OCI-LY1 (cell line): ENCODE results near the gene BMP6.
"Not testable (repeated sequence)": the region's sequence is repeated elsewhere in the genome, so short reads cannot be mapped to it uniquely, and the experiment has no call there.

ENCODE experiments used
- H2AFZ ChIP-seq: fragments of 200-600 bp; sonication (generic), shearing (Covaris generic); 2 replicates; pipeline ENCODE4 v1.6.0; 2014; ENCODE audit warnings: antibody characterized with exemption, mild to moderate bottlenecking, low read length
- H3F3A ChIP-seq: fragments of 200-600 bp; sonication (generic), shearing (Covaris generic); 2 replicates; pipeline ENCODE4 v1.6.0; 2014; ENCODE audit warnings: mild to moderate bottlenecking, antibody characterized with exemption, low read length, moderate library complexity; ENCODE audit not compliant: insufficient read depth
- H3K27ac ChIP-seq: fragments of 200-600 bp; sonication (generic); 2 replicates; pipeline ENCODE4 v1.5.1; 2014; ENCODE audit warnings: low read length, mixed run types, mild to moderate bottlenecking, low read depth; ENCODE audit not compliant: poor library complexity, severe bottlenecking
- H3K27me3 ChIP-seq: fragments of 200-600 bp; sonication (generic); 2 replicates; pipeline ENCODE4 v1.6.0; 2014; ENCODE audit warnings: antibody characterized with exemption, mild to moderate bottlenecking, low read length, moderate library complexity; ENCODE audit not compliant: insufficient read depth
- H3K36me3 ChIP-seq: fragments of 200-600 bp; sonication (generic); 2 replicates; pipeline ENCODE4 v1.6.1; 2014; ENCODE audit warnings: mild to moderate bottlenecking, antibody characterized with exemption, low read length, moderate library complexity, mixed read lengths; ENCODE audit not compliant: insufficient read depth
- H3K4me1 ChIP-seq: fragments of 200-600 bp; sonication (generic); 2 replicates; pipeline ENCODE4 v1.5.1; 2014; ENCODE audit warnings: mild to moderate bottlenecking, low read length, moderate library complexity; ENCODE audit not compliant: insufficient read depth, severe bottlenecking
- H3K4me2 ChIP-seq: fragments of 200-600 bp; sonication (generic), shearing (Covaris generic); 2 replicates; pipeline ENCODE4 v1.6.1; 2014; ENCODE audit warnings: low read length
- H3K4me3 ChIP-seq: fragments of 200-600 bp; sonication (generic); 2 replicates; pipeline ENCODE4 v1.5.1; 2014; ENCODE audit warnings: low read length, low read depth, mild to moderate bottlenecking, mixed read lengths; ENCODE audit not compliant: poor library complexity, severe bottlenecking
- H3K79me2 ChIP-seq: fragments of 200-600 bp; shearing (Covaris generic); 2 replicates; pipeline ENCODE4 v1.6.1; 2016; ENCODE audit warnings: mixed run types, low read length, mixed read lengths; ENCODE audit not compliant: insufficient read depth
- H3K9ac ChIP-seq: fragments of 200-600 bp; sonication (generic), shearing (Covaris generic); 2 replicates; pipeline ENCODE4 v1.6.1; 2014; ENCODE audit warnings: mild to moderate bottlenecking, low read length, mixed read lengths
- H3K9me2 ChIP-seq: fragments of 200-600 bp; sonication (generic), shearing (Covaris generic); 2 replicates; pipeline ENCODE4 v1.6.1; 2014; ENCODE audit warnings: low read depth, mild to moderate bottlenecking, low read length, mixed read lengths
- H3K9me3 ChIP-seq: fragments of 200-600 bp; shearing (Covaris generic); 2 replicates; pipeline ENCODE4 v1.6.1; 2014; ENCODE audit warnings: low read length, mixed read lengths
- H4K20me1 ChIP-seq: fragments of 200-600 bp; sonication (generic), shearing (Covaris generic); 2 replicates; pipeline ENCODE4 v1.6.0; 2016; ENCODE audit warnings: mild to moderate bottlenecking, low read length; ENCODE audit not compliant: insufficient read depth
- EZH2 ChIP-seq: fragments of 200-600 bp; sonication (generic), shearing (Covaris generic); IDR thresholded peaks from 2 replicates; pipeline ENCODE4 v1.8.0; 2017; ENCODE audit warnings: borderline replicate concordance, mixed run types, mild to moderate bottlenecking, antibody characterized with exemption, low read length, moderate library complexity, mixed read lengths
- TF ChIP-seq, protein P1 (sequence below): fragments of 200-600 bp; sonication (generic), shearing (Covaris generic); IDR thresholded peaks from 2 replicates; pipeline ENCODE4 v1.5.1; 2017; ENCODE audit warnings: mild to moderate bottlenecking, antibody characterized with exemption, low read length, moderate library complexity, mixed read lengths

The BMP6 gene

DNA sequence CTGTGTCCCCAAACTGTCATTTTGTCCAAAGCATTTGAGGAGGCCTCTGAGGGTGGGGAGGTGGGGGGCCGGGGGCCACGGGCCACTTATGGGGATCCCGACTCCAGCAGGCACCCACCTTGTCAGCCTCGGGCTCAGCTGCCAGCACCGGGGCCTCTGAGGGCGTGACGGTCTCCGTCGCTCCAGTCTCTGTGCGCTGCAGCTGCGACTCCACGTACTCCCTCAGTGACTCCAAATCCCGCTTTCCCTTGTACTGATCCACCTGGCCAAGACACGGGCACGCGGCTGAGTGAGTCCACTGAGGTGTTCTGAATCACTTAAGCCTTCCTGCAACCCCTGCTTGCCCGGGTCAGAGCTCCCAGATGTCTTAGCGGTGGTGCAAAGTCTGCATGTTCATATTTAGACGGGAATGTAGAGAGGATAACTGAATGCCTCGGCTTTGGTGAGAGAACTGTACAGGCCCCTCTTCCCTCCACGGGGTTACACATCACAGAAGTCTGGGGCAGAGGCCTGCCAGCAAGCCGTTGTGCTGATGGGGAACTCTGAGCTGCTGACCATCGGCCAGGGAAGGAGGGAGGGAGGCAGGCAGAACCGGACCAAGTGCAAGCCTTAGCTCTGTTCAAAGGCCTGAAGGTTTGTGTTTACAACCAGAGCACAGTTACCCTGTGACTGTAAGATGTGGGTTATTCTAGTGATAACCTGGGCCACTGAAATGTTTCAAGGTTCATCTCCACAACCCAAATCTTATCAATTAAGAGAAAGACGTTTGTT is 162.9 kb downstream of the BMP6 start:
- Histone ChIP-seq H3K27ac (no peak overlapping the region), H3F3A (no peaks in the 10 kb centered on the region), H3K4me1 (no peaks in the 10 kb centered on the region), H3K4me3 (no peak overlapping the region), H3K27me3 (no peaks in the 10 kb centered on the region), H4K20me1 (no peaks in the 10 kb centered on the region), H2AFZ (no peak overlapping the region), H3K36me3 (peaks cover 93% of the 10 kb centered on the region), H3K9ac (no peak overlapping the region), H3K9me3 (no peaks in the 10 kb centered on the region), H3K9me2 (no peaks in the 10 kb centered on the region), H3K79me2 (no peaks in the 10 kb centered on the region), H3K4me2 (no peak overlapping the region)
- no peak for TF ChIP-seq EZH2
- TF ChIP-seq, protein P1, sequence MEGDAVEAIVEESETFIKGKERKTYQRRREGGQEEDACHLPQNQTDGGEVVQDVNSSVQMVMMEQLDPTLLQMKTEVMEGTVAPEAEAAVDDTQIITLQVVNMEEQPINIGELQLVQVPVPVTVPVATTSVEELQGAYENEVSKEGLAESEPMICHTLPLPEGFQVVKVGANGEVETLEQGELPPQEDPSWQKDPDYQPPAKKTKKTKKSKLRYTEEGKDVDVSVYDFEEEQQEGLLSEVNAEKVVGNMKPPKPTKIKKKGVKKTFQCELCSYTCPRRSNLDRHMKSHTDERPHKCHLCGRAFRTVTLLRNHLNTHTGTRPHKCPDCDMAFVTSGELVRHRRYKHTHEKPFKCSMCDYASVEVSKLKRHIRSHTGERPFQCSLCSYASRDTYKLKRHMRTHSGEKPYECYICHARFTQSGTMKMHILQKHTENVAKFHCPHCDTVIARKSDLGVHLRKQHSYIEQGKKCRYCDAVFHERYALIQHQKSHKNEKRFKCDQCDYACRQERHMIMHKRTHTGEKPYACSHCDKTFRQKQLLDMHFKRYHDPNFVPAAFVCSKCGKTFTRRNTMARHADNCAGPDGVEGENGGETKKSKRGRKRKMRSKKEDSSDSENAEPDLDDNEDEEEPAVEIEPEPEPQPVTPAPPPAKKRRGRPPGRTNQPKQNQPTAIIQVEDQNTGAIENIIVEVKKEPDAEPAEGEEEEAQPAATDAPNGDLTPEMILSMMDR: no peak

DNA sequence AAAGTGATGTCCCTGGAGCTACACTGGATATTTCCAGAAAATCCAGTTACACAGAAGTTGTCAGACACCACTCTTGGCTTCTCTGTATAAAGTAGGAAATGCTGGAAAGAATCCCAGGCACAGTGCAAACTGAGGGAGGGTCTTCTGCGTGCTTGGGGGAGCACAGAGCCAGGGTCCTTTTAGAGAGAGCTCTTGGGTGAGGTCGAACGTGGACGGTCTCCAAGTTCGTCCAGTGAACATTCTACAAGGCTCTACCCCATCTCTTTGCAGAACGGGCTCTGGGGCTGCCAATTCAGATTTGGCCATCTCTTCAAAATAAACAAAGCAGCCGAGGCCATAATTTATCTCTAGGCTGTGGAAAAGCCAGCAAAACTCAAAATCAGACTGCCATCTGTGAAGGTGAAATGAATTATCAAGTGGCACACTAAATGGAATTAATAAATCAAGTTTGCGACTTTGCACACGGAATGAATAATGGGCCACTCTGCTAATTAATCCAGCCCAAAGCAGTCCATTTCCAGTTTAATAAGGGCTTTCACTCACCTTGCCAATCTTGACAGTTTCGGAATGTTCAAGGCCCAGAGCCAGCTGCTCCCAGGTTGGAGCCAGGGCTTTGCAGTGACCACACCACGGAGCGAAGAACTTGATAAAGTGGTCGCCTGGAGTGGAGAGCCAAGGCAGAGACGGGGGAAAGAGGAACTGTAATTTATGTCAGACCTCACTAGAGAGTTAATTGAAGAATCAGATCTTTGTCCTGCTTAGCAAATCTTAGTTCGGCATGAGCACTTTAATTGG is 165.4 kb downstream of the BMP6 start:
- Histone ChIP-seq H2AFZ (no peak overlapping the region), H3K79me2 (no peaks in the 10 kb centered on the region), H3K36me3 (peaks cover 93% of the 10 kb centered on the region), H3K9ac (no peak overlapping the region), H3K9me3 (no peaks in the 10 kb centered on the region), H3K27me3 (no peaks in the 10 kb centered on the region), H3K4me3 (no peak overlapping the region), H3K4me1 (no peaks in the 10 kb centered on the region), H3K4me2 (no peak overlapping the region), H4K20me1 (no peaks in the 10 kb centered on the region), H3K27ac (no peak overlapping the region), H3K9me2 (no peaks in the 10 kb centered on the region), H3F3A (no peaks in the 10 kb centered on the region)
- TF ChIP-seq, protein P1: no peak
- TF ChIP-seq EZH2: no peak

DNA sequence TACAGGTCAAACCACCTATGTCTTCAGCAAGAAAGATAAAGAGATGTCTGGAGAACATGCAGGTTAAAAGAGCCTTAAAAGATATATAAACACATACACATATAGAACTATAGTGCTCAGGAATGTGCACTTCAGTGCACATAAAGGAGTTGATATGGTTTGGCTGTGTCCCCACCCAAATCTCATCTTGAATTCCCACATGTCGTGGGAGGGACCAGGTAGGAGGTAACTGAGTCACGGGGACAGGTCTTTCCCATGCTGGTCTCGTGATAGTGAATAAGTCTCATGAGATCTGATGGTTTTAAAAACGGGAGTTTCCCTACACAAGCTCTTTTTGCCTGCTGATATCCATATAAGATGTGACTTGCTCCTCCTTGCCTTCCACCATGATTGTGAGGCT is 166.5 kb downstream of the BMP6 start:
- not testable (repeated sequence) for H3K27ac ChIP-seq, H3K4me3 ChIP-seq, H3K4me2 ChIP-seq, H3K9ac ChIP-seq, H3K27me3 ChIP-seq, H2AFZ ChIP-seq, H4K20me1 ChIP-seq, H3K9me3 ChIP-seq, H3F3A ChIP-seq, H3K4me1 ChIP-seq, H3K79me2 ChIP-seq, H3K9me2 ChIP-seq
- peaks cover 94% of the 10 kb centered on the region for H3K36me3 ChIP-seq
